Measurements from ENCODE around the gene SLC39A3. TPM values are rescaled to one million over a fixed set of nuclear protein-coding genes. Genes with fewer than 3 reads are reported as not detected.
A peak's percentile ranks its signal among the peaks of the same experiment; 100 is the strongest.

The SLC39A3 gene
- total RNA-seq, 4 donors from 2014 or later = 20.2 to 27.0 (median 21.6) TPM

GRCh38 chr19:2775556-2776430, 36.0 kb upstream of the SLC39A3 start:
- intact Hi-C loops (cut with DNase I; ENCODE audit: low total_unique reads) = no loop called here
- no peak overlapping the region for H3K4me3 ChIP-seq (ENCODE audit: low read depth, poor library complexity, severe bottlenecking)
- TF ChIP-seq POLR2A (IDR thresholded peaks at IDR 0.05) = no peak
- peak in 1 of 2 donors; percentile 30 for DNase-seq (ENCODE audit: low spot score in 2 of 2)
- WGBS, 2 donors = 69 to 73% methylated on average over 29 of the region's 29 CpGs

DNA sequence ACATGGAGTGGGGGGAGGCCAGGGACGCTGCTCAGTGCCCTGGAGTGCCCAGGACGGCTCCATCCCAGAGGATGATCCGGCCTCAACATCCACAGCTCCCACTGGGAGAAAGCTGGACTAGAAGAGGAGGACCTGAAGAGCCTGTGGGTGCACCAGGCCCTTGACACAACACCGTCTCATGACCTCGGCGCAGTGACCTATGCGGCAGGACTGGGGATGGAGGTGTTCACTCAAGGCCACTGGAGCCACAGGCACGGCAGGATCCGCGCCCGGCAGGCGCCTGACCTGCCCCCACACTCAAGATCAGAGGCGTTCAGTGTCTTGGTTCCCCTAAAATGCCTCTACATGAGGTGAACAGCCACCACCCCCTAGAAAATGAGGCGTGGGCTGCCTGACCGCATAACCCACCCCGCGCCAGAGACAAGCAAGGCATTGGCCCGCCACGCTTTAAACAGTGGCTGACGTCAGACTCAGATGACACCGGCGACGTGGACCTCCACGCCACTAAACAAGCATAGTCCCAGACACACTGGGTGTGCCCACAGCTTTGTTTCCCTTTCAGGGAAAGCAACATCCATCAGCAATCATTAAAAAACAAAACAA, 35.2 kb upstream of the SLC39A3 start:
- no peak overlapping the region for H3K4me3 ChIP-seq (ENCODE audit: low read depth, poor library complexity, severe bottlenecking)
- intact Hi-C loops (cut with DNase I; ENCODE audit: low total_unique reads) = no loop called here
- no peak for TF ChIP-seq POLR2A (IDR thresholded peaks at IDR 0.05)
- TF ChIP-seq CTCF (IDR thresholded peaks at IDR 0.05) = no peak
- no peak for DNase-seq (ENCODE audit: low spot score in 2 of 2)
- WGBS, 2 donors = 81 to 88% methylated on average over 24 of the region's 24 CpGs

GRCh38 chr19:2774083-2774679, 34.4 kb upstream of the SLC39A3 start:
- no peak overlapping the region for H3K4me3 ChIP-seq (ENCODE audit: low read depth, poor library complexity, severe bottlenecking)
- 79 to 88% methylated on average over 31 to 32 of the region's 32 CpGs for WGBS, 2 donors
- intact Hi-C loops (cut with DNase I; ENCODE audit: low total_unique reads) = no loop called here
- TF ChIP-seq CTCF (IDR thresholded peaks at IDR 0.05) (no peak), POLR2A (IDR thresholded peaks at IDR 0.05) (no peak)
- no peak for DNase-seq (ENCODE audit: low spot score in 2 of 2)

DNA sequence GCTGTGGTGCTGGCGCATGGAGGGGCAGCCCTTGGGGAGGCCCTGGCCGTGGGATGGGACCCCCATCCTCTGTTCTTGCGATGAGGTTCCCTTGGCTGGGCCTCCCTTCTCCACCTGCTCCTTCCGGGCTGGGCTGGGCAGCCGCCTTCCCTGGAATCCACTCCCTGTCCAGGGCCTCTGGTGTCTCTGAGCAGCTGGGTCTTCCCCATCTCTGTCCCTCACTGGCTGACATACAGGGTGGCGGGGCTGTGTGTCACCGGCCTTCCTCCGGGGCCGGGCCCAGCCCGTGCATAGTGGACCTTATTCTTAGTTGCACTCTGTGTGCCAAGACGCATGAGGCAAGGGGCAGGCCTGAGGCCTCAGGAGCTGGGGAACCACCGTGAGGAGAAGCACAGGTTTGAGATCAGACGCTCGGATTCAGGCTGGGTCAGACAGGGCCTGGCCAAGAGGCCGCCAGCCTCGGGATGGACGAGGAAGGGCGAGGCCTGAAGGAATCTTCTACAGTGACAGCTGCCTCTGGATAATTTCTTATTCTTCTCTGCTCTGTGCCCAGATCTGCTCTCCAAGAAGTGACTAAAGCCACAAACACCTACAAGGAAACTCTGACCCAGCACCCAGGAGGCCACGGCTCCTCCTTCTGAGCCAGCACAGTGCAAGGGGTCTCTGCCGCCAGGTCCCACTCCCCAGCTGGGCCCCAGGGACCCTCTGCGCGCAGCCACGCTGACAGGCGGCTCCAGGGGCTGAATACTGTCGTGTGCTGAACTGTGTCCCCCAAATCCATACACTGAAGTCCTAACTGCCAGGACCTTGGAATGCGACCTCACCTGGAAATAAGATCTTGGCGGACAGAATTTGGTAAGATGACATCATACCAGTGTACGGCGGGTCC, 32.2 kb upstream of the SLC39A3 start:
- 84 to 85% methylated on average over 29 of the region's 29 CpGs for WGBS, 2 donors
- TF ChIP-seq CTCF (IDR thresholded peaks at IDR 0.05) (no peak), POLR2A (IDR thresholded peaks at IDR 0.05) (no peak)
- intact Hi-C loops (cut with DNase I; ENCODE audit: low total_unique reads) = no loop called here
- H3K4me3 ChIP-seq (ENCODE audit: low read depth, poor library complexity, severe bottlenecking) = no peak overlapping the region
- no peak for DNase-seq (ENCODE audit: low spot score in 2 of 2)

DNA sequence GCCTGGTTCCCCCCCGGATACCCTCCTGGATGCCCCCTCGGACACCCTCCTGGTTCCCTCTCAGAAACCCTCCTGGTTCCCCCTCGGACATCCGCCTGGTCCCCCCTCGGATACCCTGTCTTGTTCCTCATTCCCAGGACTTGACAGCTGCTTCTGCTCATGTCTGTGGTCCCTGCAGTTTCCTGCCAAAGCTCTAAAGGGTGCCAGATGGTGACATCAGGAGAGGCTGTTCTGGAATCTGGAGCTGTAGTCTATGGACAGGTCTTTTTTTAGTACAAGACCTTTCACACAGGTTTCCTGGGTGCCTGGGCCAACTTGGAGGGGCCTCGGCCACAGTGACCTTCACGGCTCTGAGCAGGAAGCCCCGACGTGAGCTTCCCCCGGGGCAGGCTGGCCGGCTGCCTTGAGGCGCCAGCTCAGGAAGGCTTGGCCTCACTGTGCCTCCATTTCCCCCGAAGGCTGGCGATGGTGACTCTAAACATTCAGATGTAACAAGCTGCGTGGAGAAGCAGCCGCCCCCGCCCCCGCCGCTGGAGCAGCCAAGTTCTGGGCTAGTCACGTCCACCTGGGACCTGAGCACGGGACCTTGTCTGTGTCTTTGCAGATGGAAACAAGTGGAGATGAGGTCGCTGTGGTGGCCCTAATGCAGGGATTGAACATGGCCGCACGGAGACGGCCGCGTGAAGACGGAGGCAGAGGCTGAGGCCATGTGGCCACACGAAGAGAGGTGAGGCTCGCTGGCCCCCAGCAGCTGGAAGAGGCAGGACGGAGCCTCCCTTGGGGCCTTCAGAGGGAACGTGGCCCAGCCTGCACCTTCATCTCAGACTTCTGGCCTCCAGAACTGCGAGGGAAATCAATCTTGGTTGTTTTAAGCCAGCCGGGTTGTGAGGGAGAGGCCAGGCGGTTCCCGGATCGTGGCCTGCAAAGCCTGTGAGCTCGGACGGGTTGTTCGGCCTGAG, 30.5 kb upstream of the SLC39A3 start:
- intact Hi-C loops (cut with DNase I; ENCODE audit: low total_unique reads) = no loop called here
- TF ChIP-seq POLR2A (IDR thresholded peaks at IDR 0.05) = no peak
- no peak for TF ChIP-seq CTCF (IDR thresholded peaks at IDR 0.05)
- WGBS, 2 donors = 65 to 75% methylated on average over 38 to 40 of the region's 40 CpGs

More for the DNA sequence above, 30.5 kb upstream of the SLC39A3 start:
- no peak overlapping the region for H3K4me3 ChIP-seq (ENCODE audit: low read depth, poor library complexity, severe bottlenecking)
- no peak for DNase-seq (ENCODE audit: low spot score in 2 of 2)
